Breast epithelium (tissue), 3 donors: ENCODE data around the gene FIBCD1.

Experiments
- CTCF ChIP-seq, 3 donors: fragments of 450-650 bp; IDR thresholded peaks; one replicate each; pipeline ENCODE4 v1.5.1; 2016 to 2017; ENCODE audit warnings: antibody characterized with exemption in 3 of 3, mild to moderate bottlenecking in 3 of 3, moderate library complexity in 3 of 3
- POLR2A ChIP-seq: fragments of 450-650 bp; IDR thresholded peaks from one replicate; pipeline ENCODE4 v1.6.1; 2016; ENCODE audit warnings: antibody characterized with exemption, mild to moderate bottlenecking, moderate library complexity
- POLR2AphosphoS5 ChIP-seq, 3 donors: sonication (generic); formaldehyde crosslinking; IDR thresholded peaks; one replicate each; pipeline ENCODE4 v1.6.1; 2017; ENCODE audit warnings: antibody characterized with exemption in 3 of 3

- TF ChIP-seq CTCF (IDR thresholded peaks at IDR 0.05) (no peak), POLR2A (no peak), POLR2AphosphoS5 (IDR thresholded peaks at IDR 0.05) (no peak)
Observed at GRCh38 chr9:130852801-130853200, 86.2 kb downstream of the FIBCD1 start.
